A549 (cell line): ENCODE data around the gene RNF44. TPM values are rescaled to one million over a fixed set of nuclear protein-coding genes. Genes with fewer than 3 reads are reported as not detected.

Experiments
- ATAC-seq, 2 experiments: fragments of 200-7000 bp in 1 of 2; fragments of >200 bp in 1 of 2; cut with Nextera tagmentation in 1 of 2; cut with Tn5 transposase in 1 of 2; 3 replicates each; pipeline versions ENCODE4 v1.8.0 to v1.9.1; 2018 to 2020; ENCODE audit warnings: mild to moderate bottlenecking in 1 of 2, moderate library complexity in 1 of 2
- CTCF ChIA-PET: fragments of 300-600 bp; sonication (Branson Sonifier 250); formaldehyde crosslinking; extraction: SDS; loops from one replicate; lab custom pipeline; 2021; ENCODE audit warnings: antibody characterized with exemption, inconsistent platforms; lab: Yijun Ruan, JAX
- POLR2A ChIA-PET: fragments of 350-600 bp; formaldehyde crosslinking; extraction: SDS; loops from one replicate; lab custom pipeline; 2021; ENCODE audit warnings: antibody characterized with exemption, inconsistent platforms; lab: Yijun Ruan, JAX
- DNase-seq, 2 experiments: peaks; one replicate each; pipeline versions ENCODE4 v3.0.0 to v3.0.0-alpha.2; 2011 to 2016; ENCODE audit warnings: low read depth in 1 of 2, low spot score in 1 of 2
- FAIRE-seq: peaks from 2 replicates; lab custom pipeline; 2011; peaks lifted over from hg19 to GRCh38; lab: Jason Lieb, UNC
- H3K27ac ChIP-seq, 2 experiments: fragments of >200 bp; sonication (Bioruptor Twin); formaldehyde crosslinking; 3 replicates each; pipeline ENCODE4 v1.5.1; 2016 to 2017
- H3K4me1 ChIP-seq: fragments of >200 bp; sonication (Bioruptor Twin); formaldehyde crosslinking; 3 replicates; pipeline ENCODE4 v1.6.1; 2016
- H3K4me2 ChIP-seq: fragments of >200 bp; sonication (Bioruptor Twin); formaldehyde crosslinking; 3 replicates; pipeline ENCODE4 v1.6.1; 2016
- H3K4me3 ChIP-seq: fragments of >200 bp; sonication (Bioruptor Twin); formaldehyde crosslinking; 3 replicates; pipeline ENCODE4 v1.5.1; 2016
- H3K9me3 ChIP-seq: fragments of >200 bp; sonication (Bioruptor Twin); formaldehyde crosslinking; 3 replicates; pipeline ENCODE4 v1.6.1; 2016
- CBX2 ChIP-seq: fragments of 200-600 bp; sonication (generic); IDR thresholded peaks from 2 replicates; pipeline ENCODE4 v1.6.1; 2016; ENCODE audit warnings: low read depth, mild to moderate bottlenecking, borderline replicate concordance
- CHD2 ChIP-seq: fragments of 150-350 bp; IDR thresholded peaks from 2 replicates; pipeline ENCODE4 v1.6.1; 2014; ENCODE audit warnings: low read length; ENCODE audit not compliant: partially characterized antibody
- CTCF ChIP-seq: fragments of >200 bp; sonication (Bioruptor Twin); formaldehyde crosslinking; IDR thresholded peaks from 3 replicates; pipeline ENCODE4 v1.5.1; 2016
- EHMT2 ChIP-seq: fragments of 200-600 bp; sonication (generic); IDR thresholded peaks from 2 replicates; pipeline ENCODE4 v1.6.1; 2016; ENCODE audit warnings: antibody characterized with exemption, low read depth, mild to moderate bottlenecking, moderate library complexity
- ELK1 ChIP-seq: fragments of 150-350 bp; IDR thresholded peaks from 2 replicates; pipeline ENCODE4 v1.6.1; 2014; ENCODE audit warnings: low read depth, mild to moderate bottlenecking, low read length
- FOSB ChIP-seq: fragments of 250-450 bp; sonication (Bioruptor Pico); IDR thresholded peaks from 2 replicates; pipeline ENCODE4 v1.5.0; 2020; ENCODE audit warnings: mild to moderate bottlenecking, moderate library complexity
- FOSL2 ChIP-seq, 2 experiments: fragments of 450-650 bp in 1 of 2; fragments of >200 bp in 1 of 2; sonication (Bioruptor Twin) in 1 of 2; formaldehyde crosslinking; IDR thresholded peaks; 2 replicates each; pipeline versions ENCODE4 v1.5.0 to v1.6.1; 2016 to 2020; ENCODE audit warnings: mild to moderate bottlenecking in 1 of 2, moderate library complexity in 1 of 2
- GATA3 ChIP-seq: IDR thresholded peaks from 2 replicates; pipeline ENCODE4 v1.6.1; 2012; ENCODE audit warnings: borderline replicate concordance
- HOXA7 ChIP-seq: fragments of 250-450 bp; sonication (Bioruptor Pico); IDR thresholded peaks from 2 replicates; pipeline ENCODE4 v1.5.0; 2020; ENCODE audit warnings: mild to moderate bottlenecking, moderate library complexity
- HOXB5 ChIP-seq: fragments of 250-450 bp; sonication (Bioruptor Pico); IDR thresholded peaks from 2 replicates; pipeline ENCODE4 v1.5.0; 2020; ENCODE audit warnings: mild to moderate bottlenecking, moderate library complexity
- KDM5A ChIP-seq: fragments of 200-600 bp; sonication (generic); IDR thresholded peaks from 2 replicates; pipeline ENCODE4 v1.6.1; 2016; ENCODE audit warnings: antibody characterized with exemption, mild to moderate bottlenecking
- MYC ChIP-seq: IDR thresholded peaks from 2 replicates; pipeline ENCODE4 v1.6.1; 2012; ENCODE audit warnings: mild to moderate bottlenecking, inconsistent platforms, low read length, improper control_type of control experiment, borderline replicate concordance
- PBX3 ChIP-seq: IDR thresholded peaks from 2 replicates; pipeline ENCODE4 v1.6.1; 2012
- POLR2A ChIP-seq: IDR thresholded peaks from 2 replicates; pipeline ENCODE4 v1.6.1; 2012; ENCODE audit warnings: mild to moderate bottlenecking, low read length
- RAD21 ChIP-seq, 2 experiments: fragments of >200 bp in 1 of 2; sonication (Bioruptor Twin) in 1 of 2; formaldehyde crosslinking in 1 of 2; IDR thresholded peaks in 1 of 2; conservative IDR thresholded peaks in 1 of 2; 2 replicates in 1 of 2; 3 replicates in 1 of 2; pipeline ENCODE4 v1.6.1; 2012 to 2018; ENCODE audit warnings: inconsistent platforms in 1 of 2
- RARB ChIP-seq: fragments of 250-450 bp; sonication (Bioruptor Pico); IDR thresholded peaks from 2 replicates; pipeline ENCODE4 v1.8.0; 2021; ENCODE audit warnings: mild to moderate bottlenecking, moderate library complexity
- RNF2 ChIP-seq: fragments of 200-600 bp; sonication (generic); IDR thresholded peaks from 2 replicates; pipeline ENCODE4 v1.6.1; 2016; ENCODE audit warnings: low read depth, mild to moderate bottlenecking, antibody characterized with exemption, moderate library complexity, borderline replicate concordance
- SMC3 ChIP-seq: fragments of >200 bp; sonication (Bioruptor Twin); formaldehyde crosslinking; IDR thresholded peaks from 3 replicates; pipeline ENCODE4 v1.6.1; 2018; ENCODE audit warnings: inconsistent platforms
- TP53 ChIP-seq: fragments of 250-450 bp; sonication (Bioruptor Pico); IDR thresholded peaks from 2 replicates; pipeline ENCODE4 v1.5.0; 2021; ENCODE audit warnings: mild to moderate bottlenecking, moderate library complexity
- ZC3H11A ChIP-seq: fragments of 450-650 bp; IDR thresholded peaks from 2 replicates; pipeline ENCODE4 v1.6.1; 2014; ENCODE audit warnings: antibody characterized with exemption, mild to moderate bottlenecking
- ZSCAN20 ChIP-seq: fragments of 250-450 bp; sonication (Bioruptor Pico); IDR thresholded peaks from 2 replicates; pipeline ENCODE4 v1.8.0; 2022; ENCODE audit warnings: mild to moderate bottlenecking, moderate library complexity
- WGBS: methylation state at CpG from one replicate; pipeline ENCODE4 v1.1.6; 2017; ENCODE audit errors: missing lambda C conversion rate; 5-methylcytosine and 5-hydroxymethylcytosine counted together
- polyA plus RNA-seq, 4 experiments: library from polyadenylated mRNA; depleted of rRNA in 3 of 4; stranded (reverse); fragments of >200 nt; fragmentation: RNase III in 1 of 4; extraction: RNeasy Plus Mini Kit Qiagen cat#74134 plus additional on column Dnase treatment in 1 of 4; gene quantifications; 2 replicates in 3 of 4; 3 replicates in 1 of 4; pipeline ENCODE4 v1.2.3, GENCODE V29; 2011 to 2017
- TF ChIP-seq, protein P1 (sequence below): fragments of 250-450 bp; sonication (Bioruptor Pico); IDR thresholded peaks from 2 replicates; pipeline ENCODE4 v1.5.0; 2021; ENCODE audit warnings: mild to moderate bottlenecking, moderate library complexity, borderline replicate concordance

RNF44 gene
- polyA plus RNA-seq, 2 of the 4 experiments (the other 2 are of a cell fraction) = 9.2 to 32.7 TPM

- no peak overlapping the region for H3K4me2 ChIP-seq
- FAIRE-seq (no peak), DNase-seq (no peak), ATAC-seq (peak; percentile 36 to 46; a peak in 3 of 6 replicates)
- no peaks in the 10 kb centered on the region for H3K4me1 ChIP-seq
- no peak overlapping the region for H3K27ac ChIP-seq
- no peak for TF ChIP-seq MYC
- no peak for TF ChIP-seq HOXA7
- TF ChIP-seq TP53 (CRISPR knock-in tag) = no peak
- H3K4me3 ChIP-seq = no peak overlapping the region
- 89% methylated on average over 3 of the region's 3 CpGs for WGBS
- ChIA-PET POLR2A (no interaction called here), CTCF (interaction anchor here (1.0 kb wide), 1 partner anchor 12 kb away, joined by 4 read pairs; no protein-coding TSS in a partner anchor)
- peaks cover 5% of the 10 kb centered on the region; the same call in 1 of the 3 replicates for H3K9me3 ChIP-seq
These were observed 24.1 kb upstream of the RNF44 start for GRCh38 chr5:176561259-176561658.

GRCh38 chr5:176560364-176560763 lies 23.2 kb upstream of the RNF44 start:
- TF ChIP-seq KDM5A = no peak
- no peak for FAIRE-seq
- ATAC-seq = no peak
- Histone ChIP-seq H3K27ac (no peak overlapping the region), H3K4me1 (no peaks in the 10 kb centered on the region), H3K4me2 (no peak overlapping the region), H3K4me3 (no peak overlapping the region), H3K9me3 (peaks cover 5% of the 10 kb centered on the region; the same call in 1 of the 3 replicates)
- 77% methylated on average over 8 of the region's 8 CpGs for WGBS
- no peak for DNase-seq
- ChIA-PET CTCF (interaction anchor here (1.0 kb wide), 1 partner anchor 13 kb away, joined by 4 read pairs; no protein-coding TSS in a partner anchor), POLR2A (no interaction called here)

DNA sequence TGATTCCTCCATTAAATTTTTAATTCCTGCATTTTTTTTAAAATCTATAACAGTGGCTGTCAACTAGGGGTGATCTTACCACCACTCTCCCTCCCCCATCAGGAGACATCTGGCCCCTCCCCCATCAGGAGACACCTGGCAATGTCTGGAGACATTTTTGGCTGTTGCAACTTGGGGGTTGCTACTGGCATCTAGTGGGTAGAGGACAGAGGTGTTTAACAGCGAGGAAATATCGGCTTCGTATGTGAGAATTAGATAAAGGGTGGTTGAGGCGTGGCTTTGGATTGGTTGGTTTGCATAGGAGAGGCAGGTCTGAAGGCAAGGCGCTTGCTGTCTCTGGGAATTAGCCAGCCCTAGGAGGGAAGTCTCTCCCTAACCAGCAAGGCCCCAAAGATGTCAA lies 22.5 kb upstream of the RNF44 start:
- DNase-seq (no peak), ATAC-seq (no peak), FAIRE-seq (no peak)
- ChIA-PET CTCF (interaction anchor here (1.1 to 1.3 kb wide), 2 partner anchors 14 to 144 kb away, joined by 3 to 6 read pairs; partner anchors contain the start of gene CLTB), POLR2A (no interaction called here)
- no peaks in the 10 kb centered on the region for H3K4me1 ChIP-seq
- no peak for TF ChIP-seq ZSCAN20 (CRISPR knock-in tag)
- TF ChIP-seq FOSL2 (IDR thresholded peaks at IDR 0.05) = no peak
- TF ChIP-seq FOSL2 (CRISPR knock-in tag; IDR thresholded peaks at IDR 0.05) = no peak
- no peak for TF ChIP-seq GATA3
- TF ChIP-seq EHMT2 = no peak
- no peak for TF ChIP-seq ELK1
- TF ChIP-seq PBX3 = no peak
- TF ChIP-seq, protein P1, sequence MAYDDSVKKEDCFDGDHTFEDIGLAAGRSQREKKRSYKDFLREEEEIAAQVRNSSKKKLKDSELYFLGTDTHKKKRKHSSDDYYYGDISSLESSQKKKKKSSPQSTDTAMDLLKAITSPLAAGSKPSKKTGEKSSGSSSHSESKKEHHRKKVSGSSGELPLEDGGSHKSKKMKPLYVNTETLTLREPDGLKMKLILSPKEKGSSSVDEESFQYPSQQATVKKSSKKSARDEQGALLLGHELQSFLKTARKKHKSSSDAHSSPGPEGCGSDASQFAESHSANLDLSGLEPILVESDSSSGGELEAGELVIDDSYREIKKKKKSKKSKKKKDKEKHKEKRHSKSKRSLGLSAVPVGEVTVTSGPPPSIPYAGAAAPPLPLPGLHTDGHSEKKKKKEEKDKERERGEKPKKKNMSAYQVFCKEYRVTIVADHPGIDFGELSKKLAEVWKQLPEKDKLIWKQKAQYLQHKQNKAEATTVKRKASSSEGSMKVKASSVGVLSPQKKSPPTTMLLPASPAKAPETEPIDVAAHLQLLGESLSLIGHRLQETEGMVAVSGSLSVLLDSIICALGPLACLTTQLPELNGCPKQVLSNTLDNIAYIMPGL (CRISPR knock-in tag) = no peak
- peak in 1 of 2 experiments; percentile 8; a peak in 1 of 5 replicates for TF ChIP-seq RAD21 (conservative IDR thresholded peaks at IDR 0.05 in 1 of 2, IDR thresholded peaks at IDR 0.05 in 1 of 2)
- peaks cover 5% of the 10 kb centered on the region; the same call in 1 of the 3 replicates for H3K9me3 ChIP-seq
- H3K27ac ChIP-seq = no peak overlapping the region
- 68% methylated on average over 5 of the region's 5 CpGs for WGBS
- H3K4me2 ChIP-seq = no peak overlapping the region
- H3K4me3 ChIP-seq = no peak overlapping the region

- TF ChIP-seq FOSB (CRISPR knock-in tag) (no peak), CHD2 (no peak), SMC3 (no peak), RNF2 (no peak), ZC3H11A (no peak), TP53 (CRISPR knock-in tag) (no peak), CBX2 (no peak), POLR2A (no peak), HOXB5 (no peak), RARB (CRISPR knock-in tag) (no peak), CTCF (no peak)
- ATAC-seq (no peak), DNase-seq (no peak), FAIRE-seq (no peak)
- Histone ChIP-seq H3K27ac (no peak overlapping the region), H3K4me3 (no peak overlapping the region), H3K4me2 (no peak overlapping the region), H3K4me1 (peaks cover 15% of the 10 kb centered on the region; the same call in 2 of the 3 replicates), H3K9me3 (peaks cover 5% of the 10 kb centered on the region; the same call in 1 of the 3 replicates)
- ChIA-PET POLR2A (no interaction called here), CTCF (interaction anchor here (0.7 to 1.4 kb wide), 3 partner anchors 17 to 708 kb away, joined by 3 to 6 read pairs (median 3); no protein-coding TSS in a partner anchor)
- 92% methylated on average over 13 of the region's 13 CpGs for WGBS
These were observed 20.6 kb upstream of the RNF44 start for GRCh38 chr5:176557846-176558245.
